DOHH2 (cell line): ENCODE measurements around the gene ING4.

Experiments
- EZH2phosphoT487 ChIP-seq: fragments of 200-600 bp; sonication (generic); IDR thresholded peaks from 2 replicates; pipeline ENCODE4 v1.6.1; 2017; ENCODE audit warnings: borderline replicate concordance, mild to moderate bottlenecking, antibody characterized with exemption, low read length, moderate library complexity, mixed read lengths
- TF ChIP-seq, protein P1 (sequence below): fragments of 200-600 bp; sonication (generic); IDR thresholded peaks from one replicate; pipeline ENCODE4 v1.5.1; 2014; ENCODE audit warnings: antibody characterized with exemption, mild to moderate bottlenecking, low read depth, low read length; ENCODE audit not compliant: poor library complexity, severe bottlenecking

DNA sequence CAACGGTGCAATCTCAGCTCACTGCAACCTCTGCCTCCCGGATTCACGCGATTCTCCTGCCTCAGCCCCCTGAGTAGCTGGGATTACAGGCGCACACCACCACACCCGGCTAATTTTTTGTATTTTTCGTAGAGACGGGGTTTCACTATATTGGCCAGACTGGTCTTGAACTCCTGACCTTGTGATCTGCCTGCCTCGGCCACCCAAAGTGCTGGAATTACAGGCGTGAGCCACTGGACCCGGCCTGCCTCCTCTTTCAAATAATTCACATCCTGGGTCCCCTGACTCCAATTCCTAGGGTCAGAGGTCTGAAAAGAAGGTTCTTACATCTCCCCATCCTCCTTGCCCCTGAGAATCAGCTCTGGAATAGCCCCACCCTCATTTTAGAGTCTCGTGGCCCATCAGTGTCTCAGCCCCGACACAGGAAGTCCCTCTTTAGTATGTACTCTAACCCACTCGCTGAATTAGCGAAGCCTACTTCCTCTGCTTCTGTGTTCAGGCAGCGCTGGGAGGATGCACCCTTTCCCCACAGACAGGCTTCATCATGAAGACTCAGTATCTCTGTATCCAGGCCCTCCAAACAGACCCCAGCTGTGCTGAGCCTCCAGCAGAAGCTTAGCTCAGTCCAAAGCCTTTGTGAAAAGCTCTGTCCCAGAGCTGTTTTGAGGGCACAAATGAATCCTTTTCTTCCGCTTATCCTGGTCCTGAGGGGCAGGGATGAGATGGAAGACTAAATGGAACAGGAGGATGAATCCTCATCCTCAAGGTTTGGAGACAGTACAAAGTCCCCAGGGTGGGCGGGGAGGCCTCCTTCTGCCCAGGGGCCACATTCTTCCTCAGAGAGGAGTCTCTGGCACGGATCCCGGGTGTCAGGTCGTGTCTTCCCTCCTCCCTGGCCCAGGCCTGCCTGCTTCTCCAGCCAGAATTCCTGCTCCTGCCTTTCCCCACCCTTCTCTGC is 30.6 kb downstream of the ING4 start:
- TF ChIP-seq, protein P1, sequence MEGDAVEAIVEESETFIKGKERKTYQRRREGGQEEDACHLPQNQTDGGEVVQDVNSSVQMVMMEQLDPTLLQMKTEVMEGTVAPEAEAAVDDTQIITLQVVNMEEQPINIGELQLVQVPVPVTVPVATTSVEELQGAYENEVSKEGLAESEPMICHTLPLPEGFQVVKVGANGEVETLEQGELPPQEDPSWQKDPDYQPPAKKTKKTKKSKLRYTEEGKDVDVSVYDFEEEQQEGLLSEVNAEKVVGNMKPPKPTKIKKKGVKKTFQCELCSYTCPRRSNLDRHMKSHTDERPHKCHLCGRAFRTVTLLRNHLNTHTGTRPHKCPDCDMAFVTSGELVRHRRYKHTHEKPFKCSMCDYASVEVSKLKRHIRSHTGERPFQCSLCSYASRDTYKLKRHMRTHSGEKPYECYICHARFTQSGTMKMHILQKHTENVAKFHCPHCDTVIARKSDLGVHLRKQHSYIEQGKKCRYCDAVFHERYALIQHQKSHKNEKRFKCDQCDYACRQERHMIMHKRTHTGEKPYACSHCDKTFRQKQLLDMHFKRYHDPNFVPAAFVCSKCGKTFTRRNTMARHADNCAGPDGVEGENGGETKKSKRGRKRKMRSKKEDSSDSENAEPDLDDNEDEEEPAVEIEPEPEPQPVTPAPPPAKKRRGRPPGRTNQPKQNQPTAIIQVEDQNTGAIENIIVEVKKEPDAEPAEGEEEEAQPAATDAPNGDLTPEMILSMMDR, result no peak
- no peak for TF ChIP-seq EZH2phosphoT487
